Loucy (cell line): ENCODE data around the gene CRY2.

Source experiments
- H2AFZ ChIP-seq: fragments of 200-600 bp; sonication (generic); 2 replicates; pipeline ENCODE4 v1.6.0; 2016; ENCODE audit warnings: antibody characterized with exemption, mild to moderate bottlenecking, low read length, moderate library complexity
- H3F3A ChIP-seq: fragments of 200-600 bp; 2 replicates; pipeline ENCODE4 v1.6.0; 2016; ENCODE audit warnings: antibody characterized with exemption, low read depth, mild to moderate bottlenecking
- H3K27me3 ChIP-seq: fragments of 200-600 bp; sonication (generic); 2 replicates; pipeline ENCODE4 v1.6.1; 2014; ENCODE audit warnings: low read length, mild to moderate bottlenecking; ENCODE audit not compliant: insufficient read depth, poor library complexity, severe bottlenecking
- H3K36me3 ChIP-seq: fragments of 200-600 bp; sonication (generic); 2 replicates; pipeline ENCODE4 v1.6.1; 2016; ENCODE audit warnings: low read length; ENCODE audit not compliant: insufficient read depth
- H3K4me1 ChIP-seq: fragments of 200-600 bp; sonication (generic); 2 replicates; pipeline ENCODE4 v1.5.1; 2014; ENCODE audit warnings: low read length, mild to moderate bottlenecking; ENCODE audit not compliant: insufficient read depth, poor library complexity, severe bottlenecking
- H3K4me2 ChIP-seq: fragments of 200-600 bp; sonication (generic); 2 replicates; pipeline ENCODE4 v1.6.0; 2014; ENCODE audit warnings: antibody characterized with exemption, low read length, low read depth, mild to moderate bottlenecking; ENCODE audit not compliant: poor library complexity, severe bottlenecking
- H3K4me3 ChIP-seq: fragments of 200-600 bp; sonication (generic); 2 replicates; pipeline ENCODE4 v1.5.1; 2014; ENCODE audit warnings: low read length, mild to moderate bottlenecking, mixed read lengths; ENCODE audit not compliant: poor library complexity, severe bottlenecking
- H3K79me2 ChIP-seq: fragments of 200-600 bp; sonication (generic); 2 replicates; pipeline ENCODE4 v1.6.1; 2014; ENCODE audit warnings: low read length; ENCODE audit not compliant: insufficient read depth
- H3K9ac ChIP-seq: fragments of 200-600 bp; sonication (generic); 2 replicates; pipeline ENCODE4 v1.6.0; 2014; ENCODE audit warnings: mild to moderate bottlenecking, low read depth, low read length, moderate library complexity; ENCODE audit not compliant: poor library complexity, severe bottlenecking
- H3K9me2 ChIP-seq: fragments of 200-600 bp; sonication (generic); replicated peaks from 2 replicates; pipeline ENCODE4 v1.6.1; 2016; ENCODE audit warnings: low read depth, low read length, mixed read lengths
- H3K9me3 ChIP-seq: fragments of 200-600 bp; sonication (generic); 2 replicates; pipeline ENCODE4 v1.6.1; 2014; ENCODE audit warnings: mild to moderate bottlenecking, antibody characterized with exemption, low read length, low read depth; ENCODE audit not compliant: insufficient read depth
- H4K20me1 ChIP-seq: fragments of 200-600 bp; sonication (generic); 2 replicates; pipeline ENCODE4 v1.6.0; 2014; ENCODE audit warnings: antibody characterized with exemption, low read length, mild to moderate bottlenecking; ENCODE audit not compliant: insufficient read depth, poor library complexity, severe bottlenecking
- CTCF ChIP-seq: fragments of 200-600 bp; sonication (generic); conservative IDR thresholded peaks from 2 replicates; pipeline ENCODE4 v1.5.1; 2014; ENCODE audit warnings: mild to moderate bottlenecking, antibody characterized with exemption, low read length
- EZH2phosphoT487 ChIP-seq: fragments of 200-600 bp; IDR thresholded peaks from 2 replicates; pipeline ENCODE4 v1.6.1; 2018; ENCODE audit warnings: antibody characterized with exemption, mild to moderate bottlenecking, moderate library complexity, borderline replicate concordance

Gene CRY2

GRCh38 chr11:45926001-45926401 is 78.7 kb downstream of the CRY2 start:
- Histone ChIP-seq H3K4me1 (peaks cover 10% of the 10 kb centered on the region), H3K9me2 (no peaks in the 10 kb centered on the region), H3K4me3 (no peak overlapping the region), H3K9me3 (no peaks in the 10 kb centered on the region), H4K20me1 (no peaks in the 10 kb centered on the region), H2AFZ (no peak overlapping the region), H3K27me3 (no peaks in the 10 kb centered on the region), H3F3A (no peaks in the 10 kb centered on the region), H3K9ac (no peak overlapping the region), H3K79me2 (no peaks in the 10 kb centered on the region), H3K4me2 (no peak overlapping the region), H3K36me3 (no peaks in the 10 kb centered on the region)
- TF ChIP-seq EZH2phosphoT487 (no peak), CTCF (no peak)

GRCh38 chr11:45926536-45927331 is 79.5 kb downstream of the CRY2 start:
- no peaks in the 10 kb centered on the region for H3K79me2 ChIP-seq
- H2AFZ ChIP-seq, result no peak overlapping the region
- no peak overlapping the region for H3K9ac ChIP-seq
- no peaks in the 10 kb centered on the region for H3K9me3 ChIP-seq
- no peaks in the 10 kb centered on the region for H3F3A ChIP-seq
- peaks cover under 1% of the 10 kb centered on the region; the same call in 1 of the 2 replicates for H3K36me3 ChIP-seq
- TF ChIP-seq CTCF (no peak), EZH2phosphoT487 (no peak)
- H3K27me3 ChIP-seq, result no peaks in the 10 kb centered on the region
- no peaks in the 10 kb centered on the region for H4K20me1 ChIP-seq
- H3K4me2 ChIP-seq, result peak overlapping the region; percentile 41
- H3K4me3 ChIP-seq, result no peak overlapping the region
- H3K4me1 ChIP-seq, result peaks cover 10% of the 10 kb centered on the region
- no peaks in the 10 kb centered on the region for H3K9me2 ChIP-seq

- Histone ChIP-seq H3K27me3 (no peaks in the 10 kb centered on the region), H3K4me1 (peaks cover 10% of the 10 kb centered on the region)
- TF ChIP-seq EZH2phosphoT487 (no peak), CTCF (no peak)
These were observed 80.0 kb downstream of the CRY2 start for GRCh38 chr11:45927332-45927683.

More at GRCh38 chr11:45927332-45927683, 80.0 kb downstream of the CRY2 start:
- Histone ChIP-seq H3K79me2 (no peaks in the 10 kb centered on the region), H3F3A (no peaks in the 10 kb centered on the region), H3K36me3 (peaks cover 6% of the 10 kb centered on the region; the same call in 1 of the 2 replicates), H2AFZ (no peak overlapping the region), H3K9ac (no peak overlapping the region), H3K4me2 (peak overlapping the region; percentile 41), H3K9me2 (no peaks in the 10 kb centered on the region), H3K4me3 (no peak overlapping the region), H3K9me3 (no peaks in the 10 kb centered on the region), H4K20me1 (no peaks in the 10 kb centered on the region)
